G401.6 (cell line): Measurements from ENCODE around the gene AFF2.
"Not testable (repeated sequence)": the region's sequence is repeated elsewhere in the genome, so short reads cannot be mapped to it uniquely, and the experiment has no call there.

Experiments used
- FAIRE-seq: peaks from 2 replicates; lab custom pipeline; 2012; peaks lifted over from hg19 to GRCh38; lab: Jason Lieb, UNC

The AFF2 gene

DNA sequence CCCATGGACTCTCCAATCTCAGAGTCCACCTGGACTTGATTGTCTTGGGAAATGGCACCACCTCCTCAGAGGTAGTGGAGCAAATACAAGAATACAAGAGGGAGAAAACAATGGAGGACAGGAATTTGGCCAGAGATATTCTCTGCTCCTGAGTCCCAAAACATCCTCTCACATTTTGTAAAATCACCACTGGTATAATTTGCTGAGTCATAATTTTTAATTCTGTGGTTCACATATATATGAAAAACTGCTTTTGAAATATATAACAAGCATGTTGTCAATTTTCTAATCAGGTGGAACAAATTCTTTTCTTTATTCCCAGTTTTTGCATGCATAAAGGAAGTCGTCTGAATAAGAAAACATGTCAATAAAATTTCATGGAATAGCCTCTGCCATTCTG, 356.1 kb downstream of the AFF2 start:
- FAIRE-seq: no peak

GRCh38 chrX:148865277-148866210, 365.1 kb downstream of the AFF2 start:
- FAIRE-seq: no peak

DNA sequence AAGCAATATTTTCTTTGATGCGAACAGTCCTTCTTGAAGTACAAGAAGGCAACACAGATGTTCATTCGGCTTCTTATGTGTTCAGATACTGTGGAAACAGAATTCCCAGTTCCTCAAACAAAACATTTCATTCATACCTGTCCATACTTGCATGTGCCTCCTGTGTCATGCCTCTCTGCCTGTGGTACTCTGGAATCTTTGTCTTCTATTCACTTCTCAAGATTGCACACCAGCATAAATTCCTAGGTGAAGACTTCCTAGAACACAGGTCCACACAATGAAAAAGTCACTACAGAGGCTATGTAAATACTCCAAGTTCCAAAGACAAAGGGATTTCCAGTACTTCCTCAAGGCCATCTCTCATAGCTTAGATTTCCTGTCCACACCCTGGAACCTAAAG, 367.2 kb downstream of the AFF2 start:
- no peak for FAIRE-seq

DNA sequence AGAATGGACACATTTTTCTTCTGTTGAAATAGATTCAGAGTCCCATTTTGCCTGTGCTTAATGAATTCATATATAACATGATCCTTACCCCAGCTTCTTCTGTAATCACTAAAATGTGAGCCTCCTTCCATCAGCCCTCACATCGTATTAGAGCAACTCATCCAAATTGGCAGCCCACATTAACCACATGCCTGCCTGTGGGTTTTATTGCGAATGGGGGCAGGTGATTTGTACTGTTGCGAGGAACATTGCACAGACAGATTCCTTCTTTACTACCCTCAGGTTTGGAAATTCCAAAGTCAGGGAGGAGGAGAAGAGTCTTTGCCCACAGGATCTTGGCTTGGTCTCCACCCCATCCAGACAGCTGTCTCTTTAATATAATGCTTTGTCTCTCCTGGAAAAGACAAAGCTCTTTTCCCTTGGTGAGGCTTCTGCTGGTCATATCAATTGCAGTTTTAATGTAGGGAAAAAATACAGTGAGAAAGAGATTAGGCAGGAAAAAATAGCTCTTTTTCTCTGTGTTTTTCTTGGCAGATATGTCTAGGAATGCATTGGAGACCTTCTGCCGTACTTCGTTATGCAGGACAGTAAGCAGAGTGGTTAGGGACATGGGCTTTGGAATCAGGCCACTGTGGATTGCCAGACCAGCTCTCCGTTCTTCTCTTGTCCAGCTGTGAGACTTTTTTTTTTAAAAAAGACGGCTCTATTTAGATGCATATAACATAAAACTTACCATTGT, 371.2 kb downstream of the AFF2 start:
- FAIRE-seq: no peak

DNA sequence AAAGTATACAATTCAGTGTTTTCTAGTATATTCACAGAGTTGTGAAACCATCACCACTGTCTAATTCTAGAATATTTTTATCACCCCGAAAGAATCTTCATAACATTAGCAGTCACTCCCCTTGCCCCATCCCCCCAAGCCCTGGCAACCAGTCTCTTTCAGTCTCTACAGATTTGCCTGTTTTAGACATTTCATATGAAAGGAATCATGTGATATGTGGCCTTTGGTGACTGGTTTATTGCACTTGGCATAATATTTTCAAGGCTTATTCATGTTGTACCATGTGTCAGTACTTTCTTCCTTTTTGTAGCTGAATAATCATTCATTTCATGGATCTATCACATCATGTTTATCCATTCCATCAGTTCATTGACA, 371.7 kb downstream of the AFF2 start:
- FAIRE-seq: no peak

DNA sequence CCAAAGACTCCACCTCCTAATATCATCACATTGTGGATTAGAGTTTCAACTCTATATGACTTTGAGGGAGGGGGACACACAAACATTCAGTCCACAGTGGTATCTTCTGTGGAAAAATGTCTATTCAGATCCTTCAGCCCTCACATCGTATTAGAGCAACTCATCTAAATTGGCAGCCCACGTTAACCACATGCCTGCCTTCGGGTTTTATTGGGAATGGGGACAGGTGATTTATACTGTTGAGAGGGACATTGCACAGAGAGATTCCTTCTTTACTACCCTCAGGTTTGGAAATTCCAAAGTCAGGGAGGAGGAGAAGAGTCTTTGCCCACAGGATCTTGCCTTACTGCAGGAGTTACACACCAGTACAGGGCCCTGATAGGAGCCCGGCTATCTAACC, 372.5 kb downstream of the AFF2 start:
- no peak for FAIRE-seq

DNA sequence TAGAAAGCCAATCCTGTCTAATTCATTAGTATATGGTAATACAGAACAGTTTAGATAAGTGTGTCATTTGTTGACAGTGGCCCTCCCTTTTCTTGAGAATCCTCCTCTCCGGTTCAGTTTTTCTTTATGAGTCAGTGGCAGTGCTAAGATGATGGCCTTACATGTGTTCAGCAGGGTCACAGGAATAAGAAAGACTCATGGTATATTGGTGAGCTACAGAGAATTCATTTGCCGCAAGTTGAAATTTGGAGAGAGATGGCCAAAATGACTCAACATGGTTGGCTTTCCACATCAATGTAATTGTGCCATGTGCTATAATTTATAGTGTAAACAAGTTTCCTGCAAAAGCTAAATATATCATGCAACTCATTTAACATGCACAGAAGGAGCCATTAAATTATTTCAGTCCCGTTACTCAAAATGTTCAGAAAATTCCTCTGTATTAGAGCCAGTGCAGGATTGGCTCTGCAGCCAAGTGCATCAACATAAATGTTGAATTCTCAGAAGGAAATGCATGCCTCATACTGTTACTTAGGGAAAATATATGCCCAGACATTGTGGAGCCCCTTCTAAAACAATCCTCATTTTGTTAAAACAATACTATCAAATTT, 374.3 kb downstream of the AFF2 start:
- no peak for FAIRE-seq

GRCh38 chrX:148878371-148878770, 378.0 kb downstream of the AFF2 start:
- FAIRE-seq: no peak

GRCh38 chrX:148885203-148885602, 384.8 kb downstream of the AFF2 start:
- no peak for FAIRE-seq

- no peak for FAIRE-seq
These were observed 393.0 kb downstream of the AFF2 start for GRCh38 chrX:148893395-148893794.

GRCh38 chrX:148902581-148902980, 402.2 kb downstream of the AFF2 start:
- FAIRE-seq: no peak

DNA sequence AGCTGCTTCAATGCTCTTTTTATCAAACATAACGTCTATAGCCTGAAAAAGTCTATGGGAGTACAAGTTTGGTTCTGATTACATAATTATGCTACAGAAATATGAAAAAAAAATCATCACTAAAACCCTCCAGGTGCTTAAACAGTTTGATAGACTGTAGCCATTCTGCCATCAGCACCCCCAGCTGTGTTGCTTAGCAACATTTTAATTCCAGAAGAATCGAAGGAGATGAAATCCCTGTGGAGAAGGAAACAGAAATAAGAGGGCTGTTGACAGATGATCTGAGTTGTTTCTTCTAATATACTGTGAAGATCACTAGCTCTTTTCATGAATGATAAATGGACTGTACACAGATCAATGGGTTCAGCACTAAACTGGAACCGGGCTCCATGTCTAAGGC, 402.8 kb downstream of the AFF2 start:
- no peak for FAIRE-seq

DNA sequence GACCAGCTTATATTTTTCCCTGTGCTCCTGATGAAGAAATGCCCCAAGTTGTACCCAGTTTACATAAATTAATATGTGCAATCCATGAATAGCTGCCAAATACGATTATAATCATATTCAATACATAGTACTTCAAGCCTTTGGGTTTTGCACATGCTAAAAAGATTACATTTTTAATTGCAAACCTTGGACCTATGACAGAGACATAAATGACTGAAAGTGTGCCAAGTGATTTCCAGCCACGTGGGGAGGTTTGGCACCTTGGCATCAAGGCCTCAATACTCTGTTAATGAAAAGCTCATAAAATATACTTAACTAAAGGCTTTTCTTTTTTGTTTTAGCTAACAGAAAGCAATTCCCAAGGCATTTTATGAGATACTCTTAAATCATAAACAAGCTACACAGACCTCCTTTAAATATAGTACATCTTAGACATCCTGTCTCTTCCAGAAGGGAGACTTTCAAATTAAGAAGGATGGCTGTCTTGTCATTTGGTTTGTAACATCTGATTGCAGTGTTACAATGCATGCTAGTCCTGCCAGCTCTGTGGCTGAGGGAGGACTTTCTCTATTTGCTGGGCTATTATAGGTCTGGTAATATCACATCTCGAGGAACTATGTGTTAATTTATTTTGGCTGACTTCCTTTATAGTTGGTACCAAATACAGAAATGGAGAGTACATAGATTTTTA, 404.1 kb downstream of the AFF2 start:
- no peak for FAIRE-seq

- no peak for FAIRE-seq
These were observed 405.0 kb downstream of the AFF2 start for GRCh38 chrX:148905400-148905799.

DNA sequence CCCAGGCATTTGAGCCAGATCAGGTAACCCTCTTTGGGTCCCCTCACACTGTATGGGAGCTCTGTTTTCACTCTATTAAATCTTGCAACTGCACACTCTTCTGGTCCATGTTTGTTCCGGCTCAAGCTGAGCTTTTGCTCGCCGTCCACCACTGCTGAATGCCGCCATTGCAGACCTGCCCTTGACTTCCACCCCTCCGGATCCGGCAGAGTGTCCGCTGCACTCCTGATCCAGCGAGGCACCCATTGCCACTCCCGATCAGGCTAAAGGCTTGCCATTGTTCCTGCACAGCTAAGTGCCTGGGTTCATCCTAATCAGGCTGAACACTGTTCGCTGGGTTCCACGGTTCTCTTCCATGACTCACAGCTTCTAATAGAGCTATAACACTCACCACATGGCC, 406.2 kb downstream of the AFF2 start:
- not testable (repeated sequence) for FAIRE-seq

- FAIRE-seq: no peak
These were observed 409.3 kb downstream of the AFF2 start for GRCh38 chrX:148909758-148910157.

DNA sequence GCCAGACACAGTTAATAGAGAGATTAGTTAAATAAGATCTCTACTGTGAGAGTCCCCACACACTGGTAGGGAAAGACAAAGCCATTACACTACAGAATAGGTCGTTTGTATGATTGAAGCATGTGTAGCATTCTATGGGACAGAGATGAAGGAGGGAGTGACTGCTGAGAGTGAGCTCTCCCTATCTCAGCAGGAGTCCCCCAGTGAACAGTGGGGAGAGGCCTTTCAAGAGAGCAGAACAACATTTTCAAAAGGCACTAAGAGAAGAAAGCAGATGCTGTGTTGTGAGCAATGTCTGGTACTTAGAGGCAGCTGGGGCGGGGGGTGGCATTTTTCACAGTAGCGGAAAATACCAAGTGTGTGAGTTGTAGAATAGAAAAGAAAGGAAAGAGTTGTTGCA, 413.6 kb downstream of the AFF2 start:
- no peak for FAIRE-seq

DNA sequence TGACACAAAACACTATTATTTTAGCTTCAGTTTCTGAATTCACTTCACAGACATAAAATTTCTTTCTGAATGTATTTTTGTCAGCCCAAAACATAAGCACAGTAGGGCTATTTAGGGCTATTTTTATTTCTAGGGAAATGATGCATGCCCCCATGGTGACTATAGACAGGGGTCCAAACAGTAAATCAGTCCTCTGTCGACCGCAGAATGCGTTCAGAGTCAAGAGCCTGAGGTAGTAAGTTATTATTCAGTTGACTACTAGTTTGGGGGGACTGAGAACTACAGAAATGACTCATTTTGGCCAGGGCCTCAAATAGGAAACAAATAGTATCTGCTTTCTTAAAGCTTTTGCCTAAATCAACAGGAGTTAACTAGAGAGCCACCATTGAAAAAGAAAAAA, 414.4 kb downstream of the AFF2 start:
- no peak for FAIRE-seq

GRCh38 chrX:148915474-148915873, 415.1 kb downstream of the AFF2 start:
- no peak for FAIRE-seq

DNA sequence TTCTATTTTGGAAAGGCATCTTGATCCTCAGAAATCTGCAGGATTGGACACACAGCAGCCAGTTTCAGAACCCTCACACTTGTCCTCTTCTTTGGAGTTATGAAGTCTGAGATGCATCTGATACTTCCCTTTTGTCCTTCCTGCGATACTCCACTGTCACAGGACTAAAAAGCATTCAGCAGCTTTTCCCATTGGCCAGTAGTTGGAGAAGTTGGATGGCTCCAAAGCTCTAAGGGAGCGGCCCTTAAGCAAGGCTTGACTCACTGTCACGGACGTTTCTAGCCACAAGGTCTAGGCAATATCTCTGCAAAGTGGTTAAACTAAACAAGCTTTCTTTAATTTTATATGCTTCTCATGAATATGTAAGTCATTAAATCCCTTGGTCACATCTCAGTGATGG, 417.0 kb downstream of the AFF2 start:
- no peak for FAIRE-seq

GRCh38 chrX:148923631-148924030, 423.2 kb downstream of the AFF2 start:
- no peak for FAIRE-seq

DNA sequence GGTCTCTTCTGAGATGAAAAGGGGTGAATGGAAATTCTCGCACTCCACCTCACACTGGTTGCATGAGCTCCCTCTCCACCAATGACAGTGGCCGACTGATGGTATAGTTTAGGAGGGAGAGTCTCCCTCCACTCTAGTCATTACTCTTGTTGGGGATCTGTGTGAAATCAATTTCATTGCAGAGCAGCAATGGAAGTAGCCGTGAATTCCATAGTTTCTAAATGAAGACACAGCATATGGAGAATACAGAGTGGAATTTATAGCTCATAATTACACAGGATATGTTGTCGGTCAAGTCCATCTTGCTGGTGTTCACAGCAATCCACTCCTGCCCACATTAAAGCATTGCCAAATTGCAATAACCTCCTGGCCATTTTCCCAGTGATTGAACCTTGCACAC, 426.0 kb downstream of the AFF2 start:
- FAIRE-seq: no peak

DNA sequence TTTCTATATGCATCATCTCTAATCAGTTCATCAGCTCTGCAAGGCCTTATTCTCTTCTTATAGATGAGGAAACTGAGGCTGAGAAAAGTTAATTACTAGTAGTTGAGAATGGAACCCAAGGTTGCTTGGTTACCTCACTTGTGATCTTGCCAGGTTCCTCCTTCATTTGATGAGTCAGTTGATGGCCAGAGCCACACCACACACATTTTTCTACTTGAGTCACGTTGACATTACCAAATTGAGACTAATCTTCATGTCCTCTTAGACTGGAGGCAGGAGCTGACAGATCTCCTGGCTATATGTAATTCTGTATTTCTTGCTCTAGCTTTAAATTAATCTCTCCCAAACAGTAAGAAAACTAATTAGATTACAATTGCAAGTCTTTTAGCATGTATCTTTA, 428.4 kb downstream of the AFF2 start:
- FAIRE-seq: no peak
